Measurements from ENCODE around the gene ZNF766.

- TF ChIP-seq, protein P1, sequence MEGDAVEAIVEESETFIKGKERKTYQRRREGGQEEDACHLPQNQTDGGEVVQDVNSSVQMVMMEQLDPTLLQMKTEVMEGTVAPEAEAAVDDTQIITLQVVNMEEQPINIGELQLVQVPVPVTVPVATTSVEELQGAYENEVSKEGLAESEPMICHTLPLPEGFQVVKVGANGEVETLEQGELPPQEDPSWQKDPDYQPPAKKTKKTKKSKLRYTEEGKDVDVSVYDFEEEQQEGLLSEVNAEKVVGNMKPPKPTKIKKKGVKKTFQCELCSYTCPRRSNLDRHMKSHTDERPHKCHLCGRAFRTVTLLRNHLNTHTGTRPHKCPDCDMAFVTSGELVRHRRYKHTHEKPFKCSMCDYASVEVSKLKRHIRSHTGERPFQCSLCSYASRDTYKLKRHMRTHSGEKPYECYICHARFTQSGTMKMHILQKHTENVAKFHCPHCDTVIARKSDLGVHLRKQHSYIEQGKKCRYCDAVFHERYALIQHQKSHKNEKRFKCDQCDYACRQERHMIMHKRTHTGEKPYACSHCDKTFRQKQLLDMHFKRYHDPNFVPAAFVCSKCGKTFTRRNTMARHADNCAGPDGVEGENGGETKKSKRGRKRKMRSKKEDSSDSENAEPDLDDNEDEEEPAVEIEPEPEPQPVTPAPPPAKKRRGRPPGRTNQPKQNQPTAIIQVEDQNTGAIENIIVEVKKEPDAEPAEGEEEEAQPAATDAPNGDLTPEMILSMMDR (conservative IDR thresholded peaks at IDR 0.05): peak; percentile 68
- TF ChIP-seq ZFX (IDR thresholded peaks at IDR 0.05): no peak
Observed at GRCh38 chr19:52248241-52248640, 21.1 kb upstream of the ZNF766 start.
